HL-60 (cell line): Measurements from ENCODE around the gene ACAD11.

Source experiments
- GABPA ChIP-seq: IDR thresholded peaks from 2 replicates; pipeline ENCODE4 v1.6.1; 2012; ENCODE audit warnings: low read depth
- POLR2AphosphoS5 ChIP-seq: IDR thresholded peaks from 2 replicates; pipeline ENCODE4 v1.6.1; 2012; ENCODE audit warnings: low read depth
- SPI1 ChIP-seq: IDR thresholded peaks from 2 replicates; pipeline ENCODE4 v1.6.1; 2012; ENCODE audit warnings: low read depth, mild to moderate bottlenecking, borderline replicate concordance
- TF ChIP-seq, protein P1 (sequence below): IDR thresholded peaks from one replicate; pipeline ENCODE4 v1.5.1; 2011; ENCODE audit warnings: low read length, control low read depth, inconsistent platforms; ENCODE audit not compliant: insufficient read depth
- TF ChIP-seq, protein P2 (sequence below): IDR thresholded peaks from 2 replicates; pipeline ENCODE4 v1.6.1; 2012; ENCODE audit warnings: low read depth; ENCODE audit not compliant: insufficient replicate concordance

DNA sequence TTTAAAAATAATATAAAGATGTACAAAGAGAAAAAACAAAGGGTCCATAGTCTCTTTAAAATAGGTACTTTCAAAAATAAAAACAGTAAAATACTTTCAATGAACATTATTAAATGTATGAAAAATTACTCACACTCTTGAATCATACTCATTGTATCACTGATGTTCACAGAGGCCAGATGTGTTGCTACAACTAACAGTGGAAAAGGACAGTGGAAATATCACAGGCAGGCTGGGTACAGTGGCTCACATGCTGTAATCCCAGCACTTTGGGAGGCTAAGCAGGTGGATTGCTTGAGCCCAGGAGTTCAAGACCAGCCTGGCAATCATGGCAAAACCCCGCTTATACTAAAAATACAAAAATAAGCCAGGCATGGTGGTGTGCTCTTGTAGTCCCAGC, 35.8 kb upstream of the ACAD11 start:
- TF ChIP-seq, protein P1, sequence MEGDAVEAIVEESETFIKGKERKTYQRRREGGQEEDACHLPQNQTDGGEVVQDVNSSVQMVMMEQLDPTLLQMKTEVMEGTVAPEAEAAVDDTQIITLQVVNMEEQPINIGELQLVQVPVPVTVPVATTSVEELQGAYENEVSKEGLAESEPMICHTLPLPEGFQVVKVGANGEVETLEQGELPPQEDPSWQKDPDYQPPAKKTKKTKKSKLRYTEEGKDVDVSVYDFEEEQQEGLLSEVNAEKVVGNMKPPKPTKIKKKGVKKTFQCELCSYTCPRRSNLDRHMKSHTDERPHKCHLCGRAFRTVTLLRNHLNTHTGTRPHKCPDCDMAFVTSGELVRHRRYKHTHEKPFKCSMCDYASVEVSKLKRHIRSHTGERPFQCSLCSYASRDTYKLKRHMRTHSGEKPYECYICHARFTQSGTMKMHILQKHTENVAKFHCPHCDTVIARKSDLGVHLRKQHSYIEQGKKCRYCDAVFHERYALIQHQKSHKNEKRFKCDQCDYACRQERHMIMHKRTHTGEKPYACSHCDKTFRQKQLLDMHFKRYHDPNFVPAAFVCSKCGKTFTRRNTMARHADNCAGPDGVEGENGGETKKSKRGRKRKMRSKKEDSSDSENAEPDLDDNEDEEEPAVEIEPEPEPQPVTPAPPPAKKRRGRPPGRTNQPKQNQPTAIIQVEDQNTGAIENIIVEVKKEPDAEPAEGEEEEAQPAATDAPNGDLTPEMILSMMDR, result no peak
- TF ChIP-seq, protein P2, sequence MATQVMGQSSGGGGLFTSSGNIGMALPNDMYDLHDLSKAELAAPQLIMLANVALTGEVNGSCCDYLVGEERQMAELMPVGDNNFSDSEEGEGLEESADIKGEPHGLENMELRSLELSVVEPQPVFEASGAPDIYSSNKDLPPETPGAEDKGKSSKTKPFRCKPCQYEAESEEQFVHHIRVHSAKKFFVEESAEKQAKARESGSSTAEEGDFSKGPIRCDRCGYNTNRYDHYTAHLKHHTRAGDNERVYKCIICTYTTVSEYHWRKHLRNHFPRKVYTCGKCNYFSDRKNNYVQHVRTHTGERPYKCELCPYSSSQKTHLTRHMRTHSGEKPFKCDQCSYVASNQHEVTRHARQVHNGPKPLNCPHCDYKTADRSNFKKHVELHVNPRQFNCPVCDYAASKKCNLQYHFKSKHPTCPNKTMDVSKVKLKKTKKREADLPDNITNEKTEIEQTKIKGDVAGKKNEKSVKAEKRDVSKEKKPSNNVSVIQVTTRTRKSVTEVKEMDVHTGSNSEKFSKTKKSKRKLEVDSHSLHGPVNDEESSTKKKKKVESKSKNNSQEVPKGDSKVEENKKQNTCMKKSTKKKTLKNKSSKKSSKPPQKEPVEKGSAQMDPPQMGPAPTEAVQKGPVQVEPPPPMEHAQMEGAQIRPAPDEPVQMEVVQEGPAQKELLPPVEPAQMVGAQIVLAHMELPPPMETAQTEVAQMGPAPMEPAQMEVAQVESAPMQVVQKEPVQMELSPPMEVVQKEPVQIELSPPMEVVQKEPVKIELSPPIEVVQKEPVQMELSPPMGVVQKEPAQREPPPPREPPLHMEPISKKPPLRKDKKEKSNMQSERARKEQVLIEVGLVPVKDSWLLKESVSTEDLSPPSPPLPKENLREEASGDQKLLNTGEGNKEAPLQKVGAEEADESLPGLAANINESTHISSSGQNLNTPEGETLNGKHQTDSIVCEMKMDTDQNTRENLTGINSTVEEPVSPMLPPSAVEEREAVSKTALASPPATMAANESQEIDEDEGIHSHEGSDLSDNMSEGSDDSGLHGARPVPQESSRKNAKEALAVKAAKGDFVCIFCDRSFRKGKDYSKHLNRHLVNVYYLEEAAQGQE, result no peak
- TF ChIP-seq GABPA, result no peak
- TF ChIP-seq POLR2AphosphoS5, result no peak
- TF ChIP-seq SPI1, result no peak
